ENCODE measurements around the gene EML4. TPM values are rescaled to one million over a fixed set of nuclear protein-coding genes. Genes with fewer than 3 reads are reported as not detected.

Gene EML4
- total RNA-seq, 1 donor from 2014 or later = 117 TPM

DNA sequence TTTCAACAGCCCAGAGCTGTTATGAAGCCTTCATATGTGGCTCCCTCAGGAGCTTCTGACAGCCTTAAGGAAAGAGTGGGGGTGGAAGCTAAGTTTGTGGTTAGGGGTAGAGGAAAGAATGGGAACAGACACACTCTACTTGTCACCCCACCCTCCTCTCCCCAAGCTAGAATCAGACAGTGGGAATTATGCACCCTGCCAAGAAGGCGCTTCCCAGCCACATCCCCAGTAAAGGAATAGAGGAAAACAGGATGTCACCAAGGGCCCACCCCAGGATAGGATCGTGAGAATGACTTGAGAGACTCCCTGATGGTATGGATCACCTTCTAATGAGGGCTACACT is 32.4 kb upstream of the EML4 start:
- H3K4me1 Mint-ChIP-seq (ENCODE audit: unreplicated experiment) = peaks cover 52% of the 10 kb centered on the region
- no peaks in the 10 kb centered on the region for H3K27me3 Mint-ChIP-seq
- no peak overlapping the region for H3K27ac Mint-ChIP-seq
- peaks cover 3% of the 10 kb centered on the region for H3K9me3 Mint-ChIP-seq
- no peak for DNase-seq (ENCODE audit: extremely low spot score, unreplicated experiment)
- H3K36me3 Mint-ChIP-seq = no peaks in the 10 kb centered on the region
- TF ChIP-seq, protein P1, sequence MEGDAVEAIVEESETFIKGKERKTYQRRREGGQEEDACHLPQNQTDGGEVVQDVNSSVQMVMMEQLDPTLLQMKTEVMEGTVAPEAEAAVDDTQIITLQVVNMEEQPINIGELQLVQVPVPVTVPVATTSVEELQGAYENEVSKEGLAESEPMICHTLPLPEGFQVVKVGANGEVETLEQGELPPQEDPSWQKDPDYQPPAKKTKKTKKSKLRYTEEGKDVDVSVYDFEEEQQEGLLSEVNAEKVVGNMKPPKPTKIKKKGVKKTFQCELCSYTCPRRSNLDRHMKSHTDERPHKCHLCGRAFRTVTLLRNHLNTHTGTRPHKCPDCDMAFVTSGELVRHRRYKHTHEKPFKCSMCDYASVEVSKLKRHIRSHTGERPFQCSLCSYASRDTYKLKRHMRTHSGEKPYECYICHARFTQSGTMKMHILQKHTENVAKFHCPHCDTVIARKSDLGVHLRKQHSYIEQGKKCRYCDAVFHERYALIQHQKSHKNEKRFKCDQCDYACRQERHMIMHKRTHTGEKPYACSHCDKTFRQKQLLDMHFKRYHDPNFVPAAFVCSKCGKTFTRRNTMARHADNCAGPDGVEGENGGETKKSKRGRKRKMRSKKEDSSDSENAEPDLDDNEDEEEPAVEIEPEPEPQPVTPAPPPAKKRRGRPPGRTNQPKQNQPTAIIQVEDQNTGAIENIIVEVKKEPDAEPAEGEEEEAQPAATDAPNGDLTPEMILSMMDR (conservative IDR thresholded peaks at IDR 0.05) = no peak
- H3K4me3 Mint-ChIP-seq = no peak overlapping the region

DNA sequence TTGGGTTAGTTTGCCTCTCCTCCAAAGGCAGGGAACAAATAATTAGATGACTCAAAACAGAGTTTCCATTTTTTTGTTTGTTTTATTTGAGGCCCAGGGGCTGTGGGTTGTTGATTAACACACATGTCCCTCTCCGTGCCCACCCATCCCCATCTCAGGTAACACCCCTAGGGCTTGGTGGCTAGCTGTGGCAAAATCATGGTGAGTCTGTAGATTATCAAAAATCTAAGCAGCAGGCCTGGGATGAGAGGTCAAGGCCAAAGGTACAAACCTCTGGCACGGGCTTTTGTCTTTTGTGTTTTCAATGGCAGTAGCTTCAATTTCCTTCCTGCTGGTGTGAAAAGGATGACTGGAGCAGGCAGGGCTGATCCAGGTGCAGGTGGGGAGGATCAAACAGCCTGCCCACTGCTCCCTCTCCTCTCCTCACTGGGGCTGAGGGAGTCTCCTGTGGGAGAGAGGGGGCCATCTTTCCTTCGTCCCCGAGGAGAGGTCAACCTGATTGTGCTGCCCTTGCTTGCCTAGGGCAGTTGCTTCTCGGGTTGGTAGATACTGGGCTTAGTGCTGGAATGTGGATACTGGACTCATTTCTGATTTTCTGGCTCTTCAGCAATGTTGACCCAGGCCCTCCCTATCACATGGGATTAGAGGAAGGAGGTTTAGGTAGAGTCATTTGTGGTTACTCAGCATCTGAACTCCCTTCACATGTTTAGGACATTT is 31.9 kb upstream of the EML4 start:
- no peak overlapping the region for H3K27ac Mint-ChIP-seq
- TF ChIP-seq, protein P1 (conservative IDR thresholded peaks at IDR 0.05) = no peak
- H3K9me3 Mint-ChIP-seq = peaks cover 3% of the 10 kb centered on the region
- H3K4me3 Mint-ChIP-seq = no peak overlapping the region
- H3K27me3 Mint-ChIP-seq = no peaks in the 10 kb centered on the region
- DNase-seq (ENCODE audit: extremely low spot score, unreplicated experiment) = no peak
- H3K4me1 Mint-ChIP-seq (ENCODE audit: unreplicated experiment) = peaks cover 52% of the 10 kb centered on the region
- no peaks in the 10 kb centered on the region for H3K36me3 Mint-ChIP-seq

DNA sequence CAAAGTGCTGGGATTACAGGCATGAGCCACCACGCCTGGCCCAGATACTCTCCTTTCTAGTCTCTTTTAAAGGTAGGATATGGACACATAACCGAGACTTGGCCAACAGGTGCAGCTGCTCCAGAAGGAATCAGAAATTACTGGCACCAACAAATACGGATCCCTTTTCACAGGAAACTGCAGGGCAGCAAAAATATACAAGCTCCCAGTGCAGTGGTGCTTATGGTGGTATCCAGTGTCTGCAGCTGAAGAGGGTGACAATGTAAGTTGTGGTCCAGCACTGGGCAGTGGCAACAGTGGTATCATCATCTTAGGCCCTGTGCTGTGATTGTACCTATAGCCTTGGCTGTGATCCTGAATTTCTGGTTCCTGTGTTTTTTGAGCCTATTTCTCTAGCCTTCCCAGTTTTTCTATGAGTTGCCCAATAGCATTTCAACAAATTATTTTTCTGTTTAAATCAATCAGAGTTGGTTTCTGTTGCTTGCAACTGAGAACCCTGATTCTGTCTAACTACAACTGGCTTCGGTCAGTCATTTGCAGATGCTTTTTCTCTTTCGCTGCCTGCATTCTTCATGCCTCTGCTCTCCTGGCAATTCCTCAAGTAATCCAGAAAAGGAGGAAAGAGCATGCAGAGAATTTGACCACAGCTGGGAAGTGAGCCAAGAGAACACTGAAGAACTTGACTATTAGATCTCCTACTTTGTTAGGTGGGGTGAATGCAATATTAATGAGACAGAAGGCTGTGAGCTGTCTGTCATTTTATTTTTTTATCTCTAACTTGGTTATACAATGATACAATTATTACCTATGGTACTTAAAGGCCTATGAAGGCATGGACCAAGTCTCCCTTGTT is 30.8 kb upstream of the EML4 start:
- TF ChIP-seq, protein P1 (conservative IDR thresholded peaks at IDR 0.05) = no peak
- no peak for DNase-seq (ENCODE audit: extremely low spot score, unreplicated experiment)
- no peaks in the 10 kb centered on the region for H3K36me3 Mint-ChIP-seq
- H3K27ac Mint-ChIP-seq = no peak overlapping the region
- no peaks in the 10 kb centered on the region for H3K27me3 Mint-ChIP-seq
- H3K9me3 Mint-ChIP-seq = peaks cover 3% of the 10 kb centered on the region
- peak overlapping the region; percentile 47 for H3K4me3 Mint-ChIP-seq
- peaks cover 52% of the 10 kb centered on the region for H3K4me1 Mint-ChIP-seq (ENCODE audit: unreplicated experiment)

DNA sequence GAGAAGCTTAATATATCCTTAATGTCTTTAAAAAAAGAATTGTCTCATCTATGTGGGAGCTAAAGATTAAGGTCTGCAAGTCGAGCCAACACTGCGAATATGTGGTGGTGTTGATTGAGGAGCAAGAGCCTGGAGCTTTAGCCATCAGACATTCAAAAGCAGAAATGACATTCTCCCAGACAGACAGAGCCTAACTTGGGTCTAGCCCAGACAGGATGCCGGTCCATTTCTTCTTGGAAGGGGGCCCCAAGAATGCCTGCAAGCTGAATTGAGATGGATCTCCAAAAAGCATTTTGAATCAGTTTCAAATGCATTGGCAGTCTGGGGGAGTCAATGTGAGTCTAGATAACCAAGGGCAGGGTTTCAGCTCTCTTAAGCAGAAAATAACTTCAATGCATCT is 30.1 kb upstream of the EML4 start:
- no peaks in the 10 kb centered on the region for H3K27me3 Mint-ChIP-seq
- DNase-seq (ENCODE audit: extremely low spot score, unreplicated experiment) = no peak
- peaks cover 3% of the 10 kb centered on the region for H3K9me3 Mint-ChIP-seq
- no peaks in the 10 kb centered on the region for H3K36me3 Mint-ChIP-seq
- peaks cover 54% of the 10 kb centered on the region for H3K4me1 Mint-ChIP-seq (ENCODE audit: unreplicated experiment)
- no peak overlapping the region for H3K27ac Mint-ChIP-seq
- TF ChIP-seq, protein P1 (conservative IDR thresholded peaks at IDR 0.05) = no peak
- H3K4me3 Mint-ChIP-seq = no peak overlapping the region

DNA sequence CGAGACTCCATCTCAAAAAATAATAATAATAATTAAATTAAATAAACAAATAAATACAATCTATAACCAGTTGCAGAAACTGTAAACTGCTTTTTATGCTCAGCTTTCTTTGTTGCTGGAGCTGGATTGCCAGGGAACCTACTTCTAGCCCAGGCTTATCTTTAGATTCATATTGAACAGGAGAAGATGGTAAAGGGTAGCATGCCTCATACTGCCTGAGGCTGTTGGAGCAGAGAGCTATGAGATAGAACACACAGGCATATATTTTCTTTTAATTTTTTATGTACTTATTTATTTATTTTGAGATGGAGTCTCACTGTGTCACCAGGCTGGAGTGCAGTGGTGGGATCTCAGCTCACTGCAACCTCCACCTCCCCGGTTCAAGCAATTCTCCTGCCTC is 28.7 kb upstream of the EML4 start:
- H3K4me3 Mint-ChIP-seq = no peak overlapping the region
- no peaks in the 10 kb centered on the region for H3K36me3 Mint-ChIP-seq
- H3K27me3 Mint-ChIP-seq = no peaks in the 10 kb centered on the region
- TF ChIP-seq, protein P1 (conservative IDR thresholded peaks at IDR 0.05) = no peak
- DNase-seq (ENCODE audit: extremely low spot score, unreplicated experiment) = no peak
- H3K27ac Mint-ChIP-seq = no peak overlapping the region
- H3K9me3 Mint-ChIP-seq = peaks cover 3% of the 10 kb centered on the region
- peaks cover 55% of the 10 kb centered on the region for H3K4me1 Mint-ChIP-seq (ENCODE audit: unreplicated experiment)

Data from type B pancreatic cell (in vitro differentiated cells).